RWPE1 (cell line): ENCODE measurements around the gene DIO2.

Experiments
- CTCF ChIA-PET: fragments of 350-600 bp; sonication (Branson Sonifier 250); formaldehyde crosslinking; extraction: SDS; loops from one replicate; lab custom pipeline; 2021; lab: Yijun Ruan, JAX
- POLR2A ChIA-PET: fragments of 400-600 bp; formaldehyde crosslinking; extraction: SDS; loops from one replicate; lab custom pipeline; 2020; ENCODE audit warnings: antibody characterized with exemption; ENCODE audit not compliant: low non-redundant PET; lab: Yijun Ruan, JAX
- DNase-seq: peaks from one replicate; pipeline ENCODE4 v3.0.0; 2012; ENCODE audit warnings: low spot score
- H3K27ac ChIP-seq: fragments of 450-650 bp; 2 replicates; pipeline ENCODE4 v1.5.1; 2017
- CTCF ChIP-seq: fragments of 450-650 bp; conservative IDR thresholded peaks from 2 replicates; pipeline ENCODE4 v1.5.1; 2017; ENCODE audit warnings: low read depth, mild to moderate bottlenecking

DIO2 gene

GRCh38 chr14:80223696-80224465 is 12.6 kb upstream of the DIO2 start:
- ChIA-PET CTCF (interaction anchor here (0.6 kb wide), 1 partner anchor 287 kb away, joined by 4 read pairs; no protein-coding TSS in a partner anchor), POLR2A (no interaction called here)
- no peak for DNase-seq
- no peak overlapping the region for H3K27ac ChIP-seq
- TF ChIP-seq CTCF = no peak

- ChIA-PET CTCF (no interaction called here), POLR2A (no interaction called here)
- no peak for DNase-seq
- no peak overlapping the region for H3K27ac ChIP-seq
- TF ChIP-seq CTCF = no peak
Measured at GRCh38 chr14:80216818-80217217, 5.5 kb upstream of the DIO2 start.

GRCh38 chr14:80215756-80216581 is 4.7 kb upstream of the DIO2 start:
- ChIA-PET POLR2A (no interaction called here), CTCF (no interaction called here)
- TF ChIP-seq CTCF = no peak
- H3K27ac ChIP-seq = no peak overlapping the region
- no peak for DNase-seq

GRCh38 chr14:80215081-80215480 is 3.8 kb upstream of the DIO2 start:
- H3K27ac ChIP-seq = no peak overlapping the region
- ChIA-PET CTCF (no interaction called here), POLR2A (no interaction called here)
- no peak for DNase-seq
- no peak for TF ChIP-seq CTCF

GRCh38 chr14:80213602-80214001 is 2.3 kb upstream of the DIO2 start:
- CTCF ChIA-PET = interaction anchor here (0.6 to 1.2 kb wide), 9 partner anchors 11 to 637 kb away, joined by 3 to 4 read pairs (median 3); no protein-coding TSS in a partner anchor
- no peak overlapping the region for H3K27ac ChIP-seq
- peak; percentile 44 for DNase-seq
- POLR2A ChIA-PET = no interaction called here
- TF ChIP-seq CTCF = no peak

GRCh38 chr14:80212023-80212397 is 706 bp upstream of the DIO2 start:
- H3K27ac ChIP-seq = no peak overlapping the region
- TF ChIP-seq CTCF = no peak
- DNase-seq = peak; percentile 5
- ChIA-PET POLR2A (interaction anchor here (0.5 kb wide), 1 partner anchor 1009 kb away, joined by 3 read pairs; no protein-coding TSS in a partner anchor), CTCF (interaction anchor here (0.6 kb wide), 1 partner anchor 607 kb away, joined by 4 read pairs; no protein-coding TSS in a partner anchor)
